ENCODE data around the gene IRF2BP2.
"Not testable (repeated sequence)": the region's sequence is repeated elsewhere in the genome, so short reads cannot be mapped to it uniquely, and the experiment has no call there.

IRF2BP2 gene

DNA sequence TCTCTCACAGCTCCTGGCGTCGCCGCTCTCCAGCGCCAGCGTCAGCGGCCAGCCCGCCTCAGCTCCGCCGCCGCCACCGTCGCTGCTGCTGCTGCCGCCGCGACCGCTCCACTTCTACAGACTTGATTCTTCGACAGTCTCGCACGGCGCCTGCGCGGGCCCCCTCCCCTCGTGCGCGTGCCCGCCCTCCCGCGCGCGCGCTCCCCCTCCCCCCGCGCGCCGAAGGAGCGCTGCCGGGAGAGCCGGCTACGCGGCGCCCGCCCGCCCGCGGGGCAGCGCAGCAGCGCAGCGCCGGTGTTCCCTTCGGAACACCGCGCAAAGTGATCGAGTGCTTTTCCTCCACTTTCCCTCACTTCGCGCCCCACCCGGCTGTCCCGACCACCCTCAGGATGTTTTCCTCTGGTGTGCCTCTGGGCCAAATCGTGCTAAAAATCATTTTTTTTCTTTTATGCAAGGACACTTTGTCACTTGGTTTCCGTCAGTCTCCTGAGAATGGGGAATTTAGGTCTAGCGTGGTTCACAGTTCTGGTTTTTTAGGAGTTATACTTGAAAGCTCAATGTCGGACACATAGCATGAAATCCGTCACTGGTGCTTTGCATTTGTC, at the start of gene IRF2BP2:
IRF2BP2 (minus strand) TSS at position 118 of the 605 bp plus-strand sequence. CDS start 684 bp downstream, outside the sequence.
- DNase-seq = peak; percentile 77

DNA sequence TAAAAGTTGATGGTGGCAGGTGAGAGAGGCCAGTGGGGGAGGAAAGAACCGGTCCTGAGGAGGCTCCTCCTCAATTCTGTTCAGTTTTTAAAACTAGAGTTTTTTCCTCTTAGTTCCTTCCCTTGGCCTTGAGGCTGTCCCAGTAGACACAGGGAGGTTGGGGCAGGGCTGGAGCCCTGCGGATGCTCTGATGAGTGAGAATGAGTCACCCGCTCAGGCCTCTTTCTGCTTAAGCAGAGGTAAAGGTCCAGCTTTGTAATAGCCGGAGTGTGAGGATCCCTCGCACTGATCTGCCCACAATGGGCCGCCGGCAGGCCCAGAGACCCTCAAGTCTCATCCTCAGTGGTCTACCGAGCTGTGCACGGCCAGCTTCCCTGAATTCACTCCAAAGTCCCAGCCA, 49.6 kb upstream of the IRF2BP2 start:
- no peak for DNase-seq

DNA sequence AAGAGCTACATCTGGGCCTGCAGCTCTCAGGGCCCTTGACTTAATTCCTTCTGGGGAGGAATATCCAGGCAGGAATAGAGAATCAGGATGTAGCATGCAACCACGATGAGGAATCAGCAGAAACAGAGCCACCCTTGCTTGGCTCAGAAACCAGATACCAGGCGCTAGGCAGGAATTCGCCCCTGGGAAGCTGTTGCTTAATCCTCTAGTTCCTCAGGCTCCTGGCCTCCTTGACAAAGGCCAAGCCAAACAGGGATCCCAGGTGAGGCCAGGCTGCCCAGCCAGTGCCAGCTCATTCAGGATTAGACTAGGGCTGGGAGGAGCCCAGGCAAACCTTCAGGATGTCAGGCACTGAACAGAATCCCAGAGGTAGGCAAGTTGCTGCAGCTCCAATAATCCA, 48.2 kb upstream of the IRF2BP2 start:
- DNase-seq = no peak

DNA sequence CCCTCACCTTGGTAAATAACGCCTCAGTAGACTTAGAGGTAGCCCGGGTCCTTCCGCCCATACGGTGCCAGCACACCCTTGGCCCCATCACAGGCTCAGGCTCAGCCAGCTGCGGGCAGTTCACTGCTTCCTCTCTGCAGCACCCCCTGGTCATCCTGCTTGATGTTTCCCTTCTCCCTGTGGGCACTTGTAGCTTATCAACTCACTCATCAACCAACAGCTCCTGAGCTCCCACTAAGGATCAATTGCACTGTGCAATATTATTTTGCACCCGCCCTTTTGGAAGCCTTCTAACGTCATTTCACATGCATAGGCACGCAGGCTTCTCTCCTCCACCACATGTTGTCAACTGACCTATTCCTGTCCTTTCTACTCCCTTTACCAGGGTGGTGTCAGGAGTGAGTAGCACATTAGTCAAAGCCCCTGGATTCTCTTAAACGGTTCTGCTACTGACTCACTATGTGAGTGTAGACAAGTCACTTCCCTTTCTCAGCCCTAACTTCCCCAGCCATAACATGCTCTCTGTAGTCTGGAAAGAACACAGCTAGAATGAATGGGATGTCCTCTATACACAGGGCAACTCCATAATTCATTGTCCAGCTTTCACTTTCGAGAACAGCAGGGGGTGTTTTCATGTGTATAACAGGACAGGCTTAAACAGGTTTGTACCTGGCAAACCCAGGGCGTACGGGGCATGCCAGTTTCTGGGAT, 47.1 kb upstream of the IRF2BP2 start:
- DNase-seq = no peak

DNA sequence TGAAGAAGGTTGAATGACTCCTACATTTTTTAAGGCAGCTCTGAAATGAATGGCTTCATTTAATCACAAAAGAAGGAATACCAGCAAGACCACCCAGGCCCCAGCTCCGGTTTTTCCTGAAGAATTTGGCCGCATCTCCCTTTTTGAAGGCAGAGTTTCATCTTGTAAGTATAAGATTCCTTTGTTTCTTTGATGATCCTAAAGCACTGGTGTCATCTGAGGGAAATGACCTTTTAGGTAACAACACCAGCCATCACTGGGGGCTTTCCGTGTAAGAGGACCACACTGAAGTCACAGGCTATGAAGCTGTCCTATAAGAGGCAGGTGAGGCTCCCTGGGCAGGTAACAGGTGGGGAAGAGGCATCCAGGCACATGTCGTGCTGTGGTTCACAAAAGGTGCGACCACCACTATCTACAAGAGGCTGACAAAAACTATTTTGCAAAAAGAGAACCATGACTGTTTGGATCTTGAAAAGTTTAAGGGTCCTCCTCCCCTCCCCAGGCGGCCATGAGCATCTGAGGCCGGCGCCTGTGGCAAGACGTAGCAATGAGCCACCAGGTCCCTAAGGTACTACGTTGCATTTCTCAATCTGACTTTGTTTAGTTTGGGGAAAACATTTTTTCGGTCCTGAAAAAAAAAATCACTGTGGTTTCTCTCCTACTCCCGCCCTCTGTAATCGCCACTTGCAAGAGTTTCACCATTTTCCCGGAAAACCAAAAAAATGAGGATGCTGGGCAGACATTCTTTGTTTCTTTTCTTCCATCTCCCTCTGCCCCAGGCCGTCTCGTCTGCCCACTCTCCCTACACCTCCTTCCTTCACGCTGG, 46.3 kb upstream of the IRF2BP2 start:
- no peak for DNase-seq

DNA sequence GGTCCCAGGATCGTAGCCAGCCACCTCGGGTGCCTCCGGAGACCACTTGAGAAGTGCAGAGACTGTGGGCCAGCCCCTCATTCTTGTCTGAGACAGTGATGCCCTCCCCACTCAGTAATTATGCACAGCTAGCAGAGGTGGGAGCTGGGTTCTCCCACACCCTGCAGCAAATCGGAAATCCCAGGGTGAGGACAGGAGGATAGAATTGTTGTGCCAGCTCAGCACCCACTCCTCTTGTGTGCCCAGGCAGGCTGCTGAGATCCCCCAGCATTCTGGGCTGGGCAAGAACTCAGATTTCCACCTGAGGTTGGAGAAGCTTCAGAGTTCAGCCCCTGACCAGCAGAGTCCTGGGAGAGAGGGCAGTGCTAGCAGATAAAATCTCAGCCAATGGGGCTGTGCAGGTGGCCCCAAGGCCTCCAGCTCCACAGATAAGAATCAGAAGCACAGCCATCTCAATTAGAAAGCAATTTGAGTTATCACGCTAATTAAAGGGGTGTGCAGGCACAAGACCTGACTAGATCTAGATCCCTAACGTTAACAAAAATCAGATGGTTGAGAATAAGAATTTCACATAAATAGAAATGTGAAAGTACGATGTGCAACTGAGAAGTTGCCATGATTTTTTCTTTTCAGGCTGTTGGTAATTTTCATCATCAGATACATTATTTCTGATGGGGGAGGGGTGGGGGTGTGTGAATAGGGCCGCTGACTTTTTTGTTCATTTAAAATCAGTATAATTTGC, 45.5 kb upstream of the IRF2BP2 start:
- DNase-seq = no peak

DNA sequence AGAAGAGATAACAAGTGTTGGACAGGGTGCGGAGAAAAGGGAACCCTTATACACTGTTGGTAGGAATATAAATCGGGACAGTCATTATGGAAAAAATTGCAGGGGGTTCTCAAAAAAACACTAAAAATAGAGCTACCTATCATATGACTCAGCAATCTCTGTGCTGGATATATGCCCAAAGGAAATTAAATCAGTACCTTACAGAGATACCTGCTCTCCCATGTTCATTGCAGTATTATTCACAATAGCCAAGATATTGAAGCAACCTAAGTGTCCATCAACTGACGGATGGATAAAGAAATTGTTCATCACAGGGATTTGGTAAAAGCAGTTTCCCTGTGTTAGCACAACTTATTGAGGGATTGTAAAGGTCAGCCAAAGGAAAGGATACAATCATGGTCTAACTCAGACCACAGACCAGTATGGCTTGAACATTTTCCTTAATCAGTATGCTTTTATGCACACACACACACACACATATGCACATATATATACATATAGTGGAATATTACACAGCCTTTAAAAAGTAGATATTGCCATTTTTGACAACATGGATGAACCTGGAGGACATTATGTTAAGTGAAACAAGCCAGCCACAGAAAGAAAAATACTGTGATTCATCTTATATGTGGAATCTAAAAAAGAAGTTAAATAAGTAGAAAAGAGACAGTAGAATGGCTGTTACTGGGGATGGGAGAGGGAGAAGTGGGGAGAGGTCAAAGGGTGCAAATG, 44.2 kb upstream of the IRF2BP2 start:
- DNase-seq = no peak

DNA sequence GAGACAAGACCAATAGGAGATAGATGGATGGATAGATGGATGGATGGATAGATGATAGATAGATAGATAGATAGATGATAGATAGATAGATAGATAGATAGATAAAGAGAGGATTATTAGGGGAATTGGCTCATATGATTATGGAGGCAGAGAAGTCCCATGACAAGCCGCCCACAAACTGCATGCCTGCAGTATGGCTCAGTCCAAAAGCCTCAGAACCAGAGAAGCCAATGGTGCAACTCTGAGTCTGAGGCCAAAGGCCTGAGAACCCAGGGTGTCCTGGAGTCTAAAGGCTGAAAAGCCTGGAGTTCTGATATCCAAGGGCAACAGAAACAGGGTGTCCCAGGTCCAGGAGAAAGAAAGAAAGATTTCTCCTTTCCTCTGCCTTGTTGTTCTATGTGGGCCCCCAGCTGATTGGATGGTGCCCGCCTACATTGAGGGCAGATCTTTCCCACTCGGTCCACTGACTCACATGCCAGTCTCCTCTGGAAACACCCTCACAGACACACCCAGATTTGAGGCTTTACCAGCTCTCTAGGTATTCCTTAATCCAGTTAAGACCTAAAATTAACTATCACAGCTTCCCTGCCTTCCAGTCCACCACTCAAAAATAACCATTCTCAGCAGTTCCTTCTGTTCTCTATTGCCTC, 39.6 kb upstream of the IRF2BP2 start:
- DNase-seq = no peak

DNA sequence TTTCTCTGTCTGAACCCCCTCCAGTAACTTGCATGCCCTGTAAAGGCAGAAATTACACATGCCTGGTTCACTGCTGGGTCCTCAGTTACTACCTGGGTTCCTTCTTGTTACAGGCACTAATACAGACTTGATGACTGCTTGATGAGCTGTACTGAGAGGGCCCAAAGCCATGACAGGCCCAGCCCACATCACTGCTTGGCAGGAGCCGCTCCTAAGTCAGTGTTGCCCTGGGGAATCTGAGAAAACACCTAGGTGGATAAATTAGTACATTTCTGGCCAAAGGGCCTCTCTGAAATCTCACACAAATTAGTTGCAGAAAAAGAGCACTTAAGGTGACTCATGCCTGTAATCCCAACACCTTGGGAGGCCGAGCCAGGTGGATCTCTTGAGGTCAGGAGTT, 37.8 kb upstream of the IRF2BP2 start:
- no peak for DNase-seq

DNA sequence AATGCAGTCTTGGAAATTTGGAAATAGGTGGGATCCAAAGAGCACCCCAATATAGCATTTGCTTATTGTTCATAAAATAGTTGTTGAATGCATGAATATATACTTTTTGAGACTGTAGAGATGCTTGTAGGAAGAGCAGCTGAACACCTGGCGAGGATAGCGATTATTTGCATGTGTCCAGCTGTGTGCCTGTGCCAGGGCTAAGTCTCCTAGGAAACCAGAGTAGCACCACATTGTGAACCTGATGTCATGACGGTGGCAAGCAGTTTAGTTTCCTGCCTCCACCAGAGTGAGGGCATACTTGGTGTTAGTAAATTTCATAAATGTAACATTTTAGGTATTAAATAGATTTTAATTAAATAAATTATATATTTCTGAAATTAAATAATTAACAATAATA, 37.3 kb upstream of the IRF2BP2 start:
- DNase-seq = no peak

DNA sequence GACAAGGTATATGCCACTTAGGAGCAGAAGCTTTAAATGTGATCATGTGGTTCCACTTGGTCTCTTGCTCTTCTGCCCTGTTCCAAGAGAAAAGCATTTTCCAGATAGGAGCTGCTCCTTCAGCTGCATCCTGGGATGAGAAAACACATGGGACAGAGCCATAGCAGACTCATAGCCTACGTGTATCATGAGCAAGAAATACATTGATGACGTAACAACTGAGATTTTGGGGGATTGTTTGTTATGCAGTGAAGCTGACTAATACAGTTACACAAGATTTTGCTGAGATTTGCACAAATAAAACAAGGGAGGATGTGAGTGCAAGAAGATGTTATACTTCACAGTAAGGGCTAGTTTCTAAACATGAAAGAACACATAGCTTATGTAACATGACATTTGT, 36.0 kb upstream of the IRF2BP2 start:
- no peak for DNase-seq

DNA sequence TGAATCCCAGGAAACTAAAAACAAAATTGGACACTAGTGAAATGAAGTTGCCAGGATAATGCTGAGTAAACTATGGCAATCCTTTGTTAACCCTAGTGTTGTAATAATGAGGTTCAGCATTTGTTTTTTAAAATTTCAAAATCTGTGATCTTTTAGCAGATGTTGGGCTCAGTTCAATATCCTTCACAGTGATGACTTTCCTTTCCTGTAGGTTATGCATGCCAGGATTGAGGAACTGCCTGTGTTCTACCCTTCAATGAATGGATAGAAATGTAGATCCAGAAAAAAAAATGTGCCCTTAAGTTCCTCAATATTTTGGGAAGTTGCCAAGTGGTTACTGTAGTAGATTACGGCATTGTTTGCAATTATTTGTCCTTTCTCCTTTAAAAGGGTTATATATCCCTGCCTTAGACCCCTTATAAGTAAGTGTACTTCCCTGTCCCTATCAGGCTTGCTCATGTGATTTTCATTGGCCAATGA, 35.5 kb upstream of the IRF2BP2 start:
- no peak for DNase-seq

DNA sequence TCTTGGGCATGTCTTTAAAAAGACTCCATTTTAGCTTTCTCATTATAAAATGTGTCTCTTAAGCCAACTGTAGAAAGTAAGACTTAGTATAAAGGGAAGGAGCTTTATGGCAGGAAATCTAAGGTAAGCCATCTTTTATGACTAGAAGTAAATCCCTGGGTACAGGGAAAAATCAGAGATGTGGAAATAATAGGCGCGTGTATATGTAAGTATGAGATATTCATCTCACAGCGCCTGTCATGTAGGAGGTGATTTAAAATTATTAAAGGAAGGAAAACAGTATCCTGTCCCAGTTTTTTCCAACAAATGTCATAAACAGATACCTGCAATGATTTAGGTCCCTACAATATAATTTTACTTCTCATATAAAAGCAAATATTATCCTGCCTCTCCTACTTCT, 35.0 kb upstream of the IRF2BP2 start:
- no peak for DNase-seq

DNA sequence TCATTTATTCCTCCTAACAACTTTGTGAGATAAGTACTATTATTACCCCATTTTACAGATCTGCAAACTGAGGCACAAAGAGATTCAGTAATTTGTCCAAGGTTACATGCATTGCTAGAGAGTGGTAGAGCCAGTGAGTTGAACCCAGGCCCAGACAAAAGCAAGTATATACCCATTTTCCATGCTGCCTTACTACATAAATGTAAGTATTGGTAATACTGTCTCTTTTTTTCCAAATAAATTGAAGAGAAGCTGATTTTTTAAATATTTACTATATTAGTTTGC, 33.8 kb upstream of the IRF2BP2 start:
- DNase-seq = no peak

DNA sequence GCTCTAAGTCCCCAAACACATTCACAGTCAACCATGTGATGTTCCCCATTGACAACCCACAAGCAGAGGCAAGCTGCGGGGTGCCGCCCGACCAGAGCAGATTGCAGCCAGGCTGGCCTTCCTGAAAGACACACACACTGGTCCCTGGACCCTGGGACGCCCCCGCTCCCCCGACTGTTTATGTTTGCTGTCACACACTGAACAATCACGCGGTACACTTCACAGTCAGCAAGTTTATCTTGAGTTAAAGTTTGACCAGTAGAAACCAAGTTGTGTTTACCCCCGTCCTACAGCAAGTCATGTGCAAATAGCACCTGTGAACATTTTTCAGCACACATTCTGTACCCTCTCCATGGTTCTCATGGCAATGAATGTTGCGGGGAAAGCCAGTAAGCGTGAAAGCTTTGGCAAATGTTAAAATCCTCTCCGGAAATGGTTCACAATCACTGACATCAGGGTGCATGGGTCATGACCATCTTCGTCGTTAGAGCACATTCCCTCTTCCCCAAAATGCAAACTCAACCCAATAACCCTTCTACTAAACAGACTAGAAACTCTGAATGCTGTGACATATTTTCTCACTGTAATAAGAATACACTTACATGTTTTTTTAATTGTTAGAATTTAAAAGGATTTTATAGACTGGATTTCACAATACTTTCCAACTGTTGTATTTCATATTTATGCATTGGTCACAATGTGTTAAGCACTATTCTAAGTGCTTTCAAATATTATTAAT, 33.3 kb upstream of the IRF2BP2 start:
- DNase-seq = no peak

DNA sequence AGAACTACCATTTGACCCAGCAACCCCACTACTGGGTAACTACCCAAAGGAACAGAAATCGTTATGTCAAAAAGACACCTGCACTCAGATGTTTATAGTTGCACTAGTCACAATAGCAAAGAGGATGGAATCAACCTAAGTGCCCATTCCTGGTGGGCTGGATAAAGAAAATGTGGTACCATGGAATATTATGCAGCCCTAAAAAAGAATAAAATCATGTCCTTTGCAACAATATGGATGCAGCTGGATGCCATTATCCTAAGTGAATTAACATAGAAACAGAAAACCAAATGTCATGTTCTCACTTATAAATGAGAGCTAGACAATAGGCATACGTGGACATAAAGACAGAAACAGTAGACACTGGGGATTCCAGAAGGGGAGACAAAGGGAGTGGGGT, 32.5 kb upstream of the IRF2BP2 start:
- no peak for DNase-seq

DNA sequence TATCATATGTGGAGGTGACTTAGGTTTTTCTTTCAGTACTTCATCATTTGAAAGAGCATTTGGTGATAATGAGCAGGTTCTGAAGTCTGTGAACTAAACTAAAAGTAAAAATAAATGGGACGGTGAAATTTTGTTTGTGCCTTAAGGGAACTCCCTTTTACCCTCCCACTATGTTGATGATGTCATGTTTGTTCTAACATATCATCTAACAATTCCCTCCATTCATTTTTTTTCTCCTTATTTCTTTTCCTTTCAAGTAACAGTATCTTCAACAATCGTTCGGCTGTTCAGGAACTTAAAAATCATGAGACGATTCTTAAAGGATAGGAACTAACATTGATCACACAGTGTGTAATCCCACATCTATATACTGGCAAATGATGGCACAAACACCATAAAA, 30.0 kb upstream of the IRF2BP2 start:
- no peak for DNase-seq

DNA sequence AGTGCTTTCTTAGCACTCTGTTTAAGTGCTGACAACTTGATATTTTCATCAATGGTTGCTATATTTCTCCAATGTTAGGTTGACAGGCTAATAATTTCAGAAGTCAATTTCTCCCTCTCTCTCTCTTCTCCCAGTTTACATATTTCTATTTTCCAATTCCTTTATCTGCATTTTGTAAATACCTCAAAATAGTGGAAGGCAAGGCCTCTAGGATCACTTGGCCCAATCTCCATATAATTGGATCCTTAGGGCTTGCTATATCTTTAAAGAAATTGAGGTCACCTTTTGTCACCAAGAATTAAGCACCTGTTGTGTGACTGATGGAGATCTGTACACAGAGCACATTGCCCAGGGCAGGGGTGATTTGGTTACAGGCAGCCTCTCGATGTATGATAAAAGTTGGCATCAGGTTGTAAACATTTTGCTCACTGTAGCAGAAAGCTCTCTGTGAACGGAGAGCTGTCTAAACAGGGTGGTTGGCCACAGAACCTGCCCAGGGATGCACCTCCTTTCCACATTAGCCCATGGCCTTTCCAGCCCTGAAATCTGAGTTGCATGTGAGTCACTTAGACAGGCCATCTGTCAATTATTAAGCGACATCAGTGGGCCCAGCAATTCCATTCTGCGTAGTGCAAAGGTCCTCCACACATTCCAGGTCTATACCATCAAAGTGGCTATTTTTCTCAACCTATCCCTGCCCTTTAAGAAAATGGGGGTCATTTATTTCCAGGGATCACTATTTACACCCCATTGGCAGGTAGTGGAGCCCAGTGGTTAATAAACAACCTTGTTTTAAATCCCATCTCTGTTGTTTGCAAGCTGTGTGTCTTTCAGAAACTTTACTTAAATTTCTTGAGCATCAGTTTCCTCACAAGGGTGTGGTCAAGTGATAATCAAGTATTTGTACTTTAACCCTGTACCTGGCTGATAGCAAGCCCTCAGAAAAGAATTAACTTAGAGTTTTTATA, 29.1 kb upstream of the IRF2BP2 start:
- no peak for DNase-seq

DNA sequence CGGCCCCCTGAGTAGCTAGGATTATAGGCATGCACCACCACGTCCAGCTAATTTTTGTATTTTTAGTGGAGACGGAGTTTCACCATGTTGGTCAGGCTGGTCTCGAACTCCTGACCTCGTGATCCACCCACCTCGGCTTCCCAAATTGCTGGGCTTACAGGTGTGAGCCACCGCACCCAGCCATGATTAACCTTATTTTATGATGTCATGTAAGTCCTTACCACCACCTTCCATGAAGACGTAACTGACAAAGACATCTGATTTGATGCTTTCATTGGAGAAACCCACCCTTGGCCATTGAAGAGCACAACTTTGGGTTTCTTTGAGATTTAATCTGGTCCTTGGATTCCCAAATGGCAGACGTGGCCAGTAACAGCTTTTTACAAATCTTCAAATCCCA, 24.9 kb upstream of the IRF2BP2 start:
- not testable (repeated sequence) for DNase-seq

DNA sequence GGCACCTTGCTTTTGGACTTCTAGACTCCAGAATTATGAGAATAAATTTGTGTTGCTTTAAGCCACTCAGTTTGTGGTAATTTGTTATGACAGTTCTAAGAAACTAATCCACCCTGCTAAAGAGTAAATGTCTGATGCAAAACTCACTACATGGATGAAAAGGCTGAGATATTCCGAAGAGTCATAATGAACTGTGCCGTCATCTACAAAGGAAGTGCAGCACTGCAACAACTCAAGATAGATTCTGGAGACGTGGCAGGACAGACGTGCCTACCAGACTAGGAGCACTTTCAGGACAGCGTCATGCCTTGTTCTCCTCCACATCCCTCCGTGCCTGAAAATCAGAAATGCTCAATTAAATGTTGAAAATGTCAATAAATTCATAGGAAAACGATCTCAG, 24.4 kb upstream of the IRF2BP2 start:
- no peak for DNase-seq
